NT2/D1 (cell line): ENCODE results near the gene DSCAM.

Experiments
- DNase-seq: peaks from one replicate; pipeline ENCODE4 v3.0.0-alpha.2; 2011; ENCODE audit warnings: low read depth, low spot score
- H3K27me3 ChIP-seq: 2 replicates; pipeline ENCODE4 v1.6.0; 2011; ENCODE audit warnings: mild to moderate bottlenecking; ENCODE audit not compliant: insufficient read length, insufficient read depth
- H3K36me3 ChIP-seq: 2 replicates; pipeline ENCODE4 v1.6.1; 2011; ENCODE audit warnings: mild to moderate bottlenecking, low read length, mixed read lengths; ENCODE audit not compliant: insufficient read depth, insufficient read length
- H3K4me1 ChIP-seq: 2 replicates; pipeline ENCODE4 v1.5.1; 2011; ENCODE audit not compliant: insufficient read depth, insufficient read length
- H3K4me3 ChIP-seq: 2 replicates; pipeline ENCODE4 v1.5.1; 2011; ENCODE audit warnings: low read depth; ENCODE audit not compliant: insufficient read length
- H3K9ac ChIP-seq: 2 replicates; pipeline ENCODE4 v1.6.0; 2011; ENCODE audit warnings: low read depth; ENCODE audit not compliant: insufficient read length
- H3K9me3 ChIP-seq: 2 replicates; pipeline ENCODE4 v1.5.1; 2011; ENCODE audit warnings: mild to moderate bottlenecking, low read length; ENCODE audit not compliant: insufficient read depth
- SUZ12 ChIP-seq: IDR thresholded peaks from 2 replicates; pipeline ENCODE4 v1.6.1; 2011; ENCODE audit not compliant: insufficient read length, insufficient read depth; ENCODE audit errors: extremely low read depth
- YY1 ChIP-seq: IDR thresholded peaks from 2 replicates; pipeline ENCODE4 v1.6.1; 2011; ENCODE audit not compliant: insufficient read length, insufficient read depth
- ZNF274 ChIP-seq: IDR thresholded peaks from 2 replicates; pipeline ENCODE4 v1.6.1; 2011; ENCODE audit warnings: mild to moderate bottlenecking, low read depth, low read length

The DSCAM gene

DNA sequence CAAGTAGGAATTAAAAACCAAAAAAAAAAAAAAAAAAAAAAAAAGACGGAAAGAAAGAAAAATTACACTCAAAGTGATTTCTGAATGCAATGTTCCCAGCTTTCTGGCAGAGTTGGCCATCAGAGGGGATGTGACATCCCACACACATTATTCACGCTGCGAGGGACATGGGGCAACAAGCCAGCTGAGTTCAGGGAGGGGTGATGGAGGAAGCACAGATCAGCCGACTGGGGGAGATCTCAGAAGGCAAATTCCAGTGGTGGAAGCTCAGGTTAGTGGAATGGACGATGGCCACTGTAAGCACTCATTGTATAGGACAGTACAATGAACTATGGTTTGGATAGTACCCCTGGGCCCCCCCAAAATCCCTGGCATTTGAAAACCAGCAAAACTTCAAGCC is 667.8 kb downstream of the DSCAM start:
- Histone ChIP-seq H3K4me1 (no peaks in the 10 kb centered on the region), H3K9ac (no peak overlapping the region)

GRCh38 chr21:40178726-40179125 is 668.2 kb downstream of the DSCAM start:
- no peak overlapping the region for H3K9ac ChIP-seq
- H3K4me3 ChIP-seq = no peak overlapping the region
- H3K9me3 ChIP-seq = peaks cover 3% of the 10 kb centered on the region; the same call in 1 of the 2 replicates
- no peak for DNase-seq
- H3K36me3 ChIP-seq = no peaks in the 10 kb centered on the region
- no peaks in the 10 kb centered on the region for H3K27me3 ChIP-seq
- no peak for TF ChIP-seq ZNF274
- TF ChIP-seq SUZ12 = no peak
- no peak for TF ChIP-seq YY1
- H3K4me1 ChIP-seq = no peaks in the 10 kb centered on the region

More for the DNA sequence above, 667.8 kb downstream of the DSCAM start:
- Histone ChIP-seq H3K27me3 (no peaks in the 10 kb centered on the region), H3K9me3 (peaks cover 3% of the 10 kb centered on the region; the same call in 1 of the 2 replicates), H3K4me3 (no peak overlapping the region), H3K36me3 (no peaks in the 10 kb centered on the region)
- DNase-seq = no peak
- TF ChIP-seq YY1 = no peak
- no peak for TF ChIP-seq SUZ12
- no peak for TF ChIP-seq ZNF274

DNA sequence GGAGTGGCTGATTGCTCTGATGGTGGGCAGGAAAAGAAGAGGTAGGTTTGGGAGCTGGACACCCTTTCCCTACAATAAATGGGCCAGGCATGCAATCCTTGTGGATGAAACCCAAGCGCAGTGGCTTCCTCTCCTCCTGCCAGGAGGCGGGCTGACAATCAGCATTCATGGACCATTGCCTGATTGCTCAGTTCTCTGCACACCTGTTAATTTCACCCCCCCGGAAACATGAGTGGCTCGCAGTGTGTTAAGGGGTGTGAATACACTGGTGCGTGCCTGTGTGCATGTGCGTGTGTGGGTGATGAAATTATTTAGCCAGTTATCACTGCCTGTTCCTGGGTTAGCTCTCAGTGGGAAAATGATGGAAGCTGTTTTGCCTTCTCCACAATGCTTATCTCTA is 669.0 kb downstream of the DSCAM start:
- Histone ChIP-seq H3K27me3 (no peaks in the 10 kb centered on the region), H3K9me3 (peaks cover 3% of the 10 kb centered on the region; the same call in 1 of the 2 replicates), H3K9ac (no peak overlapping the region), H3K4me1 (no peaks in the 10 kb centered on the region), H3K36me3 (no peaks in the 10 kb centered on the region), H3K4me3 (no peak overlapping the region)
- DNase-seq = no peak
- TF ChIP-seq YY1 (no peak), ZNF274 (no peak), SUZ12 (no peak)

GRCh38 chr21:40176724-40177123 is 670.2 kb downstream of the DSCAM start:
- no peak overlapping the region for H3K9ac ChIP-seq
- no peaks in the 10 kb centered on the region for H3K4me1 ChIP-seq
- H3K27me3 ChIP-seq = no peaks in the 10 kb centered on the region
- no peaks in the 10 kb centered on the region for H3K36me3 ChIP-seq
- no peak for DNase-seq
- H3K4me3 ChIP-seq = no peak overlapping the region
- no peak for TF ChIP-seq YY1
- TF ChIP-seq ZNF274 = no peak
- TF ChIP-seq SUZ12 = no peak
- H3K9me3 ChIP-seq = no peaks in the 10 kb centered on the region

DNA sequence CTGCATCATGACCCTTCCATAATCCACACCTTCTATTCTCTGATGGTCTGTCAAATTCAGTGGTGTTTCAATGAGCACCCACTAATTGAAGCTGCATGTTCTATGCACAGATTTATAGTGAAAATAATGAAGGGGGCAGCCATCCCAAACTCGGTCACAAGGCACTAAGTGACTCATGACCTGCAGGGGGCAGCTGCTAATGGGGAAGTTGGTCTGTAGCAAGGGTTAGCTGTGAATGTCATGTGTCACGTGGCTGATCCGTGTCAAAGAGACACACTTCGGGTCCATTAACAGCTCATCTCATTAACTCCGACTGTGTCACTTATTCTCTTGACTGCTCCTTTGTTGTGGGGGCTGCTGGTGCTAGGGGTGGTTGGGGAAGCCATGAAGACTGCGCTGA is 673.1 kb downstream of the DSCAM start:
- DNase-seq = no peak
- H3K4me3 ChIP-seq = no peak overlapping the region

GRCh38 chr21:40169971-40170370 is 677.0 kb downstream of the DSCAM start:
- Histone ChIP-seq H3K27me3 (no peaks in the 10 kb centered on the region), H3K4me3 (no peak overlapping the region), H3K9me3 (peaks cover 4% of the 10 kb centered on the region; the same call in 1 of the 2 replicates), H3K9ac (no peak overlapping the region), H3K36me3 (no peaks in the 10 kb centered on the region), H3K4me1 (no peaks in the 10 kb centered on the region)
- TF ChIP-seq YY1 = no peak
- TF ChIP-seq SUZ12 = no peak
- no peak for TF ChIP-seq ZNF274
- no peak for DNase-seq

More for the DNA sequence above, 673.1 kb downstream of the DSCAM start:
- no peaks in the 10 kb centered on the region for H3K4me1 ChIP-seq
- no peaks in the 10 kb centered on the region for H3K27me3 ChIP-seq
- no peaks in the 10 kb centered on the region for H3K36me3 ChIP-seq
- TF ChIP-seq ZNF274 = no peak
- TF ChIP-seq YY1 = no peak
- no peak for TF ChIP-seq SUZ12
- H3K9me3 ChIP-seq = no peaks in the 10 kb centered on the region
- H3K9ac ChIP-seq = no peak overlapping the region

- DNase-seq = no peak
- Histone ChIP-seq H3K9ac (no peak overlapping the region), H3K4me1 (no peaks in the 10 kb centered on the region), H3K36me3 (no peaks in the 10 kb centered on the region), H3K9me3 (peaks cover 4% of the 10 kb centered on the region; the same call in 1 of the 2 replicates), H3K27me3 (no peaks in the 10 kb centered on the region), H3K4me3 (no peak overlapping the region)
- TF ChIP-seq SUZ12 = no peak
- no peak for TF ChIP-seq YY1
- TF ChIP-seq ZNF274 = no peak
Observed at GRCh38 chr21:40166291-40166843, 680.6 kb downstream of the DSCAM start.
